Daoy (cell line): Measurements from ENCODE around the gene SRSF3. TPM values are rescaled to one million over a fixed set of nuclear protein-coding genes. Genes with fewer than 3 reads are reported as not detected.
"Not testable (repeated sequence)": the region's sequence is repeated elsewhere in the genome, so short reads cannot be mapped to it uniquely, and the experiment has no call there.

ENCODE experiments used
- DNase-seq: peaks from one replicate; pipeline ENCODE4 v3.0.0-alpha.2; 2015; ENCODE audit warnings: low read depth
- total RNA-seq: library from RNA; depleted of rRNA; stranded (reverse); fragments of >200 nt; shearing (Covaris generic); gene quantifications from 2 replicates; pipeline ENCODE4 v1.2.3, GENCODE V29; 2014

The SRSF3 gene
- total RNA-seq, 1 experiment from 2014 or later, result 259 TPM

DNA sequence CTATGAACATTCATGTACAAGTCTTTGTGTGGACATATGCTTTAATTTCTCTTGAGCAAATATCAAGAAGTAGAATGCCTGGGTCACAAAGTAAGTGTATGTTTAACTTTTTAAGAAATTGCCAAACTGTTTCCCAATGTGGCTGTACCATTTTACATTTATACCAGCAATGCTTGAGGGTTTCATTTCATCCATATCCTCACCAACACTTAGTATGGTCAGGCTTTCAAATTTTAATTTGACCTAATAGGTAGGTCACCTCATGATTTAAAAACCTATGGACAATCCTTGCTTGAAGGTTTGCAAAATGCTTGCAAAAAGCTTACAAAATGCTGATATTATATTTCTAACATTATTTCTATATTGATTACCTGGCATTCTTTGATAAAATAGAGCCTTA, 19.5 kb upstream of the SRSF3 start:
- DNase-seq, result no peak

DNA sequence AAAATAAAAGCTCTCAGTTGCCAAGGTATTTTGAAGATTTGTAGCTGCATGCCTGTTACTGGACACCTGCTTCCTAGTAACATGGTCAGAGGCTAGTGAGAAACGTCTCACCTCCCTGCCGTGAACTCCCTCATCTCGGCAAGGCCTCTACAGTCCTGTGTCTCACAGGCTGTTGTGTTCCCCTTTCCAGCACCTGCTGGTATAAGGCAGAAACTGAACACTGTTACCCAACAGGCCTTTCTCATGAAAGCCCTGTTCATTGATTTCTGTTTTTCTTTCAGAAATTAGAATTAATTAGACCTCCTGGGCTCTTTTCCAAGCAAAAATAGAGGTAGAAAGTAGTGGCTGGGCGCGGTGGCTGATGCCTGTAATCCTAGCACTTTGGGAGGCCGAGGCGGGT, 17.6 kb upstream of the SRSF3 start:
- DNase-seq, result no peak

DNA sequence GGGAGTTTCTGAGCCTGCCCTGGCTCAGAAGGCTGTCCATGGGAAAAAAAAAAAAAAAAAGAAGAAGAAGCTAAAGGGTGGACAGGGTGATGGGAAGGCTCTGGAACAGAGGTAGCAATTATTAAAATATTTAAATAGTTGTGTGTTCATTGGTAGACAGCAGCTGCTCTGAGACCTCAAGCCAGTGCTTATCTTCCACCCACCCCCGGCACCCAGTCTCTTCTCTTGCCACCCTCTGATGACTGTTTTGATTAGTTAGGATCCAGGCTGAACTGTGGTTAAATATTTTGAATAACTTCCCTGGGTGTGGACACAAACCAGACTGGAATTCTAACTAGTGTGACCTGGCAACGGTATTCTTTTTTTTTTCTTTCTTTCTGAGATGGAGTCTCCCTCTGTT, 16.9 kb upstream of the SRSF3 start:
- DNase-seq, result peak; percentile 89

DNA sequence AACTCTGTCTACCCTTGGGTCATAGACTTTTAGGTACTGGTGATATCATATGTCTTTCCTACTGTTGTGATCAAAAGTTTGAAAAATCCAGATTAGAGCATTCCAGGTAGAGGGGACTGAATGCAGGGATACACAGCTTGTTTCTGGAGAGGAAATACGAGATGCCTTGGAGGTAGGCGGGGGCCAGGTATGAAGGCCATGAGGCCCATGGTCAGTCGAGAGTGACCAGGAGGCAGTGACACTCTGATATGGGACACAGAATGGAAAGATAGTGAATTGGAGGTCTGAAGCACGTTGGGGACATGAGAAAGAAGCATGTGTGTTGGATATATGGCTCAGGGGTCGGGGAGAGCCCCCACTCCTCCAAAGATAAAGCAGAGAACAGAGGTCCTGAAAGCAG, 16.1 kb upstream of the SRSF3 start:
- no peak for DNase-seq

DNA sequence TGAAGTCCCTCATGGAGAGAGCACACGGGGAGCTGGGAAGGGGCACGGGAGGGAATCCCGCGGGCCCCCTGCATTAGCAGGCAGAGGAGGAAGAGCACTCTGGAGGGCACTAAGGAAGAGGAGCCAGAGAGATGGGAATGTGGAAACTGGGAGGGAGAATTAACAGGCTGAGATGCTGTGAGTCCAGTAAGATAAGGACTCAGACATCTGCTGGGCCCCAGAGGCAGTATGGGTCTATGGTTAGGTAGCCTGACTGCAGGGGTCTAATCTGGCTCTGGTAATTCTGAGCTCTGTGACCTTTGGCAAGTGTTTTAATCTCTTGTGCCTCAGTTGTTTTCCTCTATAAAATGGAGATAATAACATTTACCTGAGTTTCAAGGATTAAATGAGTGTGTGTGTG, 15.7 kb upstream of the SRSF3 start:
- DNase-seq, result no peak

DNA sequence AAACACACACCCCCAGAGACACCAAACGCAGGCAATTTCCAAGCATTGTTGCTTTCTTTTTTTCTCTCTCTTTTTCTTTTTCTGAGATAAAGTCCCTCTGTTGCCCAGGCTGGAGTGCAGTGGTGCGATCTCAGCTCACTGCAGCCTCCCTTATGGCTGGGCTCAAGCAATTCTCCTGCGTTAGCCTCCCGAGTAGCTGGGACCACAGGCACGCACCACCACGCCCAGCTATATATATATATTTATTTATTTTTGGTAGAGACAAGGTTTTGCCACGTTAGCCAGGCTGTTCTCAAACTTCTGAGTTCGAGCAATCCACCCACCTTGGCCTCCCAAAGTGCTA, 14.0 kb upstream of the SRSF3 start:
- DNase-seq, result no peak

DNA sequence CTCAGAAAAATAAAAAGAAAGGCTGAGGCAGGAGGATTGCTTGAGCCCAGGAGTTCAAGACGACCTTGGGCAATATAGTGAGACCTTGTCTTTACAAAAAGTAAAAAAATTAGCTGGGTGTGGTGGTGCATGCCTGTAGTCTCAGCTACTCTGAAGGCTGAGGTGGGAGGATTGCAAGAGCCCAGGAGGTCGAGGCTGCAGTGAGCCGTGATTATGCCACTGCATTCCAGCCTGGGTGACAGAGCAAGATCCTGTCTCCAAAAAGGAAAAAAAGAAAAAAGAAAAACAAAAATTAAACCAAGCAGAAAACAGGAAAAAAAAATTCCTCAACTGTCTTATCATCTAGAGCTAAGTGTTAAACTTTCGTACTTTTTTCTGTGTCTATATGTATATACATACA, 12.4 kb upstream of the SRSF3 start:
- no peak for DNase-seq

DNA sequence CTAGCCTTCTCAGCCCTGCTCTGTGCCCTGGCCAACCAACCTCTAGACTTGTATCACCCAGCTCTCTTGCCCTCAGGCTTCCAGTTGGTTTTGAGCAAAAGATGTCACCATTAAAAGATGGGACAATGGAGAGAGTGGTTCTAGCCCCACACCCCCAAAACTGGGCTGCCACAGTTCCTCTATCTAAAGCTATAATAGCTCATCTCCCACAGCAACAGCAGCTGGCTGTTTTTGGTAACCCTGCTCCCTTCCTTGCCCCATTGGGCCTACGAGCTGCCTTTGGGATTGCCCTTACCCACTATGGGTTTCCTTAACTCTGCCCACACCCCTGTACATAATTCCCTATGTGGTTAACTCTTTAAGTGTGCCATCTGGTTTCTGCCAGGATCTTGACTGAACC, 7.6 kb upstream of the SRSF3 start:
- no peak for DNase-seq

DNA sequence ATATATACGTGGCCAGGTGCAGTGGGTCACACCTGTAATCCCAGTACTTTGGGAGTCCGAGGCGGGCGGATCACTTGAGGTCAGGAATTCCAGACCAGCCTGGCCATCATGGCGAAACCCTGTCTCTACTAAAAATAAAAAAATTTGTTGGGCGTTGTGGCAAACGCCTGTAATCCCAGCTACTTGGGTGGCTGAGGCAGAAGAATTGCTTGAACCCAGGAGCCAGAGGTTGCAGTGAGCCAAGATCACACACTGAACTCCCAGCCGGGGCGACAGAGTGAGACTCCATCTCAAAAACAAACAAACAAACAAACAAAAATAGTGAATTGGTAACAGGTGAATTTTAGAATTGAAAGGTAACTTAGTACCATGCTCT, 5.1 kb upstream of the SRSF3 start:
- DNase-seq, result not testable (repeated sequence)

DNA sequence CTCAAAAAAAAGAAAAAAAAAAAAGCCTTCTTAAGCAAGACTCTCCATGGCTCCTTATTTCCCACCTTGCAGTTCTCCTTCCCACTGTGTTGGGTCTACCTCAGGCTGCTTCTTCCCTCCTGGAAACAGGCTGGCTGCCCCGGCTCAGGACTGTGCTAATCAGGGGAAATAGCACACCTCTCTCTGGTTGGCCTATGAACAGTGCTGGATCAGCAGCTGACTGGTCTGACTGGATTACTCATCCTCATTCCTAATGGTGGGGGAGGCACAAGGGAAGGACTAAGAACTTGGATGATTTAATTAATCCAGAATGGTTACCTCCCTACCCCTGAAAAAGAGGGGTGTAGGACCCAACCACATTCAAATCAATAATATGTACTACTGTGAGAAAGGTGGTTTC, 3.9 kb upstream of the SRSF3 start:
- peak; percentile 81 for DNase-seq

DNA sequence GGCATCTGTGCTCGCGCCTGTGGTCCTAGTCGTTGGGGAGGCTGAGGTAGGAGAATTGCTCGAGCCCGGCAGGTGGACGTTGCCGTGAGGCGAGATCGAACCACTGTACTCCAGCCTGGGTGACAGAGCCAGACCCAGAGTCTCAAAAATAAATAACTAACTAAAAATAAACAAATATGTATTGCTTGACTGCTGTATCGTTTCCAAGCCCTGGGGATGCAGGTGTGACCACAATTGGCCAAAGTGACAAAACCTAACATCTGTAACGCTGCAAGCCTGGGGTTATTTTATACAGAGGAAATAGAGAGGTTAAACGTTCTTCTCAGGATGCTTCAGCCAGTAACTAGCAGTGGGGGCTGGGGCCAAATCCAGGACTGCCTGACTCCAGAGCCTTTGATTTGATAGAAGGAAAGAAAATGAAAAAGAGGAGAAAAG, 1.9 kb upstream of the SRSF3 start:
- no peak for DNase-seq

DNA sequence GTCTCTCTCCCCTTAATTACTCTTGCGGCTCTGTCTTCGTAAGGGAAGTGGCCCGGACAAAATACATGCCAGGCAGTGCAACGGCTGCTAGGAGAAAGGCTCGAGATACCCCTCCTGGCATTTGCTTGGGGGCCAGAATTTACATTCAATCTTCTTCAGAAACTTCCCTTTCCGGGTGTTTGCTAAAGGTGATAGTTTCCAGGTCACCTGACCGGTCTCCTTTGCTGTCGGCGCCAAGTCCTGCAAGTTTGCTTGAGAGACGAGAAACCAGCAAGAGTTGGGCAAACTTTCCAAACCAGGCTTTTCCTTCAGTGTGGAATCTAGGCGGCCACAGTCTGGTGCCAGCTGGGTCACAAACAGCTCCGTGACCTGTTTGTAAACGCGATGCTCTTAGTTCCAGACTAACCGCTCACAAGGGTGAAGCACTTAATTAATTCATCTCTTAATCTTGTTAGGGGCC, 563 bp upstream of the SRSF3 start:
- DNase-seq, result peak; percentile 58

DNA sequence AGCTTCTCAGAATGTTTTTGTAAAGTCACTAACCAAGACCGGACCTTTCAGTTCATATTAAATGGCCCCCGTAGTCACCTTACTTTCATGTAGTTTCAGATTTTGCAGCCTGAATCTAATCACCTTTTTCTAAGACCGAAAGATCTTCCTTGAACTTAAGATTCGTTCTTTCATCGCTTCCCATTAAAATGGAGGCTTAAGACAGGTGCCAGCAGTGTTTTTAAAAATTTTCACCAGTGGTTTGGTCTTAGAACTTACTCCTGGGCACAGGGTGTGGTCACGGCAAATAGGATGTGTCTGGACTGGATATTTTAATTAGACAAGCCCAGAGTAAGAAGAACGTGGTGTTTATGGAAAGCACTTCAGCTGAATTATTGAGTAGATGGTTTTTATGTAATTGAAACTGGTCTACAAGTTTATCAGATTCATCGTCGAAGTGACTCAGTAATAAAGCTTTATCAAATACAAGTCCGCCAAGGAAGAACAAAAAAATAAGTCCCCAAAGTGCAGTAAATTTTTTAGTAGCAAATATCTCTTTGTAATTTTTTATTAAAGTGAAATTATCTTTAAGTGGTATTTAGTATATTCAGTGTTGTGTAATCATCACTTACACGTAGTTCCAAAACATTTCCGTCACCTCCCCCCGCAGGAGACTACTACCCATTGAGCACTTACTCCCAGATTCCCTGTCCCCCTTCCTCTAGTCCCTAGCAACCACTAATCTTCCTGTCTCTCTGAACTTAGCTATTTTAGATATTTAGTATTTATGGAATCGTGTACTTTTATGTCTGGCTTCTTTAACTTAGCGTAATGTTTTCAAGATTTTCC, 868 bp downstream of the SRSF3 start:
- DNase-seq, result peak; percentile 54

DNA sequence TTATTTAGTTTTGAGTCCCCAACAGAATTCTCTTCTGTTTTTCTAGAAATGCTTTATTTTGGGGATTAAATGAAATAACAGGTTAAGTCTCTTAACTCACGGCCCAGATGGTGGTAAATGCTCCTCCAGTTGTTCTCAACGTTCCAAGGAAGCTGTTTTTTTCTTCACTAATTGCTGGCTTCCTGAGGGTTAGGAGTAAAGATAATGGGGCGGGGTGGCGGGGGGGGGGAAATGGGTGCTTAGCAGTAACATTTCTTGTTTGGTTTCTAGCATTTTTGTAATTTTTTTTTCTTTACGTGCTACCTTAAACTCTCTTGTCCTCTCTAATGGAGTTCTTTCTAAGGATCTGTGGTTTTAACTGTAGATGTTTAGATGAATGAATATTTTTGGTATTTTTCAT, 2.2 kb downstream of the SRSF3 start:
- DNase-seq, result no peak

DNA sequence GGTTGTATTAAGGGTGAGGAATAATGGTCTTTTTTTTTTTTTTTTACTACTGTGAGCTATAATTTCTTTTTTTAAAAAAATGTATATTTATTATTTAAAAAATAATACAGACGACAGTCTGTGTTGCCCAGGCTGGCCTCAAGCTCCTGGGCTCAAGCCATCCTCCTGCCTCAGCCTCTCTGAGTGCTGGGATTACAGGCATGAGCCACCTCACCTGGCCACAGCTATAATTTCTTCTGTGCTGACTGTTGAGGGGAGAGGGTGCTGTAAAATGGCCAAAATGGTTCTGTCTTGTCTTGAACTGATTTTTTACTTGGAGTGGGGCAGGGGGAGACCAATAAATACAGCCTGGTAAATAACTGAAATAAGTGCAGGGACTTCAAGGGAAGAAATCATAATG, 3.6 kb downstream of the SRSF3 start:
- no peak for DNase-seq

DNA sequence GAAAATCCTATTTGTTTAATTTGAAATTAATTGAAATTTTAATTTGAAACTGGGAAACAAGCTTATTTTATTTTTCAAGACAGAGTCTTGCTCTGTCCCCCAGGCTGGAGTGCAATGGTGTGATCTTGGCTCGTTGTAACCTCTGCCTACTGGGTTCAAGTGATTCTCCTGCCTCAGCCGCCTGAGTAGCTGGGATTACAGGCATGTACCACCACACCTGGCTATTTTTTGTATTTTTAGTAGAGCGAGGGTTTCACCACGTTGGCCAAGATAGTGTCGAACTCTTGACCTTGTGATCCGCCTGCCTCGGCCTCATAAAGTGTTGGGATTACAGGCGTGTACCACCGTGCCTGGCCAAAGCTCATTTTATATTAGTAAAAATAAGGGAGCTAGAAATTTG, 4.2 kb downstream of the SRSF3 start:
- no peak for DNase-seq

DNA sequence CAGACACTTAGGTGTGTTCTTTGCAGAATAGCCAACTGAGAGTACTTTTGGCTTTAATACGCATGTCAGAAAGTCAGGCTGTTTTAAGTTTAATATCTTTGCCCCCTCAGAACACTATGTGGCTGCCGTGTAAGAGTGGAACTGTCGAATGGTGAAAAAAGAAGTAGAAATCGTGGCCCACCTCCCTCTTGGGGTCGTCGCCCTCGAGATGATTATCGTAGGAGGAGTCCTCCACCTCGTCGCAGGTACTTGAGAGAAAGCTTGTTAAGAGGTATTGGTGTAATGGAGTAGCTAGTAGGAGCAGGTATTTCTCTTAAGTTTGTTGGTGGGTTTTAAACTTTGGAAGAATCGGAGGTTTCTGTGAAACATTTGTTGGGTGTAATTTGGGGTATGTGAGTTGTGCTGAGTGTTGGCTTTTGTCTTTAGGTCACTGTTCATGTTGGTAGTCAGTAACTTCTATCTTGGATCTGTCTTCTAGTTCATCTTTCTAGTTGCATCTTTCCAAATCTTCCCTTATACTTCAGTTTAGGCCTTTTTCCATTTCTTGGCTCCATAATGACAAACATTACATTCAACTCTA, 4.7 kb downstream of the SRSF3 start:
- DNase-seq, result no peak

DNA sequence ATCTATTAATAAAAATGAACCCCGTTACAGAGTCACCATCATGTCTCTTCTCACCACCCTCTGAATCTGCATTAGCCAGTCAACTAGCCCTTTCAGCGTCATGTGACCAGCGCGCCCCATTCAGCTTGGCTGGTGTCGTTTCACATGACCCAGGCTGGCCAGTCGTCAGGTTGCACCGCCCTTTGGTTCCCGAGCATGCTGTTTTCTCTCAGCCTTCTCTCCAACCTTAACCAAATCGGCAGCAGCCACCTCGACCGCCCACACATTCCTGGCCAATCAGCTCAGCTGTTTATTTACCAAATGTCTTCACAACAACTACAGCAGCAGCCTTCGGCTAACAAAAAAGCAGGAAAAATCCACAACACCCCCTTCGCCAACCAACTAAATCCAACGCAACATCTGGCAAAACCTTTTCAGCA, 5.6 kb downstream of the SRSF3 start:
- DNase-seq, result no peak

DNA sequence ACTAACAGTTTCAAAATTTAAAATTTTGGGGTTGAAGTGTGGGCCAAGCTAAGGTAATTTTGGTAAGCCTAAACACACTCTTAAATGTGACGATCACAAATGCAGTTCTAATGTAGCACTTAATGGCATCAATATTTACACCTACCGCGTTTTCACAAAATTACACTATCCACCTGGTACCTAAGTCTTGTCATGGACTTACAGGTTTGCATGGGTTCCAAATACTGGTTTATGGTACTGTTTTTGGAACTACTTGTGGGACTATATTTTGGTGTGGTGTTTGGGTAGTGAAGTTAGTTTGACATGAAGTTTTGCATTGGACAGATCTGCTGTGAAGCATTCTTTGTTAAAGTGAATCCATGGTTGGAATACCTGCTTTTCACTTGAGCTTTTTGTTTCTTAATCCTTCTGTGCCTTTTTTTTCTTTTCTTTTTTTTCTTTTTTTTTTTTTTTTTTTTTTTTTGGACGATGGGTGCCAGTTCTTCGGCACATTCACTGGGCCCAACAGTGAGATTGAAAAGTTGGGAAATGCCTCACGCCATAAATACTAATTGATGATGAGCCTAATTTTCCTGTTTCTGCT, 6.5 kb downstream of the SRSF3 start:
- no peak for DNase-seq

DNA sequence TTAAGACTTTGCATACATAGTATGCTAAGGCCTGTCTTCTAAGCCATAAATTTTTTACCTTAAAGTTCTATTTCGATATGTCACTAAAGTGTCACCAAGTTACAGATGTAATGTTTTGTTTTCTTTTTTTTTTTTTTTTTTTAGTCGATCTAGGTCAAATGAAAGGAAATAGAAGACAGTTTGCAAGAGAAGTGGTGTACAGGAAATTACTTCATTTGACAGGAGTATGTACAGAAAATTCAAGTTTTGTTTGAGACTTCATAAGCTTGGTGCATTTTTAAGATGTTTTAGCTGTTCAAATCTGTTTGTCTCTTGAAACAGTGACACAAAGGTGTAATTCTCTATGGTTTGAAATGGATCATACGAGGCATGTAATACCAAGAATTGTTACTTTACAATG, 7.7 kb downstream of the SRSF3 start:
- DNase-seq, result not testable (repeated sequence)

DNA sequence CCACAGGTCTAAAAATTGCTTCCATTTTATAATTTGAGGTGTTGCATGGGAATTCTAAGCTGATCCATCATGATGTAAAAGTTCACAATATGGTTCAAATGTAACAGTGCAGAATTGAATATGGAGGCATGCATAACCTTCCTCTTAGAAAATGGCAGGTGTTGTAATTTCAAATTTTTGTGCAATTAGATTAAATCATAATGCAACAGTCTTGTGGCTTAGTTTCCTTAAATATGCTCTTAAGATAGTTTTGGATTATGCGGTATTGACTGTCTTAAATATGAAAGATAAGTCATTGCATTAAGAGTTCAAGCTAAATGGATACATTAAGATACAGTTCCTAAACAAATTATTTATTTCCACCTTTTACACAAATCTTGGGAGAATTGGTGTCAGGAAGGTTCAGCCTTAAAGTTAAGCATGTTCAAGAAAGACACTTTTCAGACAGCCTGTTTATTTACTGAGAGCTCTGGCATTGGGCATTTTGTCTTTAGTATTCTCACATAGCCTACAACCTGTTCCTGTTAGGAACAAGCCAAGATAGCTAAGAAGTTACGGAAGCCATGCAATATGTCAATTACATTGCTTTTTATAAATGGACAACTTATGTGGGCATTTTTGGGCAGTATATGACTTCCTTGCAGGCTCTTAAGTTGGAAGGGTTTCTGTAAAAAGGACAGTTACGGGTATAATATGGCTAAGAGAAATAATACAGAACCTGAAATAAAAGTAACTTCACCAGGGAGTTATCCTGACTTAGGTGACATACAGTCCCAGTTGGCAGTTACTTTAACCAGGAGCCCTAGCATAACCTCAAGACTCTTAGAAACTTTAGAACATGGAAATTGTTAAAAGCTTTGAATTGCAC, 9.3 kb downstream of the SRSF3 start:
- no peak for DNase-seq
